ENCODE results near the gene TXNDC2.

The TXNDC2 gene

DNA sequence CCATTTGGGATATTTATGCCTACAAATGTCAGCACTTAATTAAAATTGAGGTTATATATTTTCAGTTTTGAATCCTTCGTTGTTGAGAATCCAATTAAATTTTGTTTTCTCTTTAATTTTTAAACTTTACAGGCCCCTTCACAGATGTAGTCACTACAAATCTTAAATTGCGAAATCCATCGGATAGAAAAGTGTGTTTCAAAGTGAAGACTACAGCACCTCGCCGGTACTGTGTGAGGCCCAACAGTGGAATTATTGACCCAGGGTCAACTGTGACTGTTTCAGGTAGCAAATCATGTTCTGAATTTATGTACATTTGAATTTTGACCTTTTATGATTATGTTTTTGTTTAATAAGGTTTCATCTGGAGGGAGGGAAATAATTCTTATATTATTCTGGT, 45.9 kb downstream of the TXNDC2 start:
- no peak for DNase-seq (ENCODE audit: low read depth)

DNA sequence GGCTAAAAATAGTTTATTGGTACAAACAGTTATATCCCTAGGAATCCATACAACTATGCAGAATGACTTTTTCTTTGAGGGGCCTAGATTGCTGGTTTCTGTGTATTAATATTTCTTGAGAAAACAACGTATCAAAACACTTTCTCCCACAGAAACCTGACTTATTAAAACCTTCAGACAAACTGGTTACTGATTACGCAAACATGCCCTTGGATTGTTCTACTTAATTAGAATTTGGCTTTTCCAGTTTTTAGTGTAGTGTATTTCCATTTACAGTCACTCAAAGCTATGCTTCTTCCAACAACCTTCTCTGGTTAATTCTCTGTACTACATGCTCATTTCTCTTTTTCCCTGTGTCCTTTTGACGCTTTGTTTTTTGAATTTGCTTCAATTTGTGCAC, 48.1 kb downstream of the TXNDC2 start:
- no peak for DNase-seq (ENCODE audit: low read depth)

DNA sequence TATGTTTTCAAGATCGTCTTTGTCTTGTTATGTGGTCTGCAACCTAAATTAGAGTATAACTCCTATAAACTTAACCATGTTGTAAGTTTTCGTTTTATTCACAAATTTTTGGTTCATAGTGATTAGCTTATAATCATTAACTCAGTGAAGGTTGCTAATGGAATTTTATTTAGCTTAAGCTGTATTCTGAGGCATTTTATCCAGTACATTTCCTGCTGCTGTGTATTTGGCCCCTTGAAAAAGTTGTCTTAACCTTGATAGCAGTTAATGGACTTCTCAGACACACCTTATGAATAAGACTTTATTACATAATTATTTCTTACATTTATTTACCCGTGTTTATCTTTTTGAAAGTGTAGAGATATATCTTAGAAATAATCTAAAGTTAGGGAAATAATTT, 48.5 kb downstream of the TXNDC2 start:
- DNase-seq (ENCODE audit: low read depth), result no peak

Measured in stromal cell of bone marrow (primary cell).